GM03348 (cell line): ENCODE results near the gene MYL6.
"Not testable (repeated sequence)": the region's sequence is repeated elsewhere in the genome, so short reads cannot be mapped to it uniquely, and the experiment has no call there.

ENCODE experiments used
- DNase-seq: peaks from one replicate; pipeline ENCODE4 v3.0.0; 2012; ENCODE audit warnings: low spot score

MYL6 gene

GRCh38 chr12:56156464-56157200 lies 1.5 kb upstream of the MYL6 start:
- not testable (repeated sequence) for DNase-seq

- DNase-seq = peak; percentile 88
These were observed 744 bp upstream of the MYL6 start for GRCh38 chr12:56157201-56158028.

- peak; percentile 86 for DNase-seq
These were observed 835 bp downstream of the MYL6 start for GRCh38 chr12:56158926-56159461.

- no peak for DNase-seq
These were observed 1.5 kb downstream of the MYL6 start for GRCh38 chr12:56159482-56160192.

- peak; percentile 64 for DNase-seq
These were observed 2.1 kb downstream of the MYL6 start for GRCh38 chr12:56160193-56160763.

GRCh38 chr12:56160894-56161689 lies 2.9 kb downstream of the MYL6 start:
- DNase-seq = no peak

GRCh38 chr12:56161690-56162351 lies 3.7 kb downstream of the MYL6 start:
- no peak for DNase-seq

GRCh38 chr12:56162468-56163290 lies 4.5 kb downstream of the MYL6 start:
- DNase-seq = no peak

- no peak for DNase-seq
These were observed 5.6 kb downstream of the MYL6 start for GRCh38 chr12:56163533-56164344.

GRCh38 chr12:56164345-56164729 lies 6.2 kb downstream of the MYL6 start:
- no peak for DNase-seq

GRCh38 chr12:56165369-56165768 lies 7.2 kb downstream of the MYL6 start:
- no peak for DNase-seq

GRCh38 chr12:56169229-56169759 lies 11.1 kb downstream of the MYL6 start:
- DNase-seq = no peak

GRCh38 chr12:56172839-56173238 lies 14.7 kb downstream of the MYL6 start:
- DNase-seq = no peak

GRCh38 chr12:56178347-56178746 lies 20.2 kb downstream of the MYL6 start:
- DNase-seq = no peak

GRCh38 chr12:56186957-56187356 lies 28.8 kb downstream of the MYL6 start:
- DNase-seq = no peak

- peak; percentile 15 for DNase-seq
These were observed 30.1 kb downstream of the MYL6 start for GRCh38 chr12:56188131-56188777.

- no peak for DNase-seq
These were observed 30.6 kb downstream of the MYL6 start for GRCh38 chr12:56188778-56189098.
